GM12878 (cell line): ENCODE results near the gene PLGRKT.

Experiments used
- BRCA1 ChIP-seq: IDR thresholded peaks from 2 replicates; pipeline ENCODE4 v1.6.1; 2011; ENCODE audit warnings: low read depth, low read length, improper control_type of control experiment
- CTCF ChIP-seq, 3 experiments: IDR thresholded peaks in 2 of 3; conservative IDR thresholded peaks in 1 of 3; 2 replicates each; pipeline ENCODE4 v1.5.1; 2011; ENCODE audit warnings: low read depth in 3 of 3, low read length in 3 of 3, mild to moderate bottlenecking in 3 of 3, control low read depth in 2 of 3, moderate library complexity in 2 of 3, inconsistent platforms in 1 of 3, mixed read lengths in 1 of 3; ENCODE audit not compliant: control insufficient read depth in 2 of 3, insufficient read depth in 1 of 3; ENCODE audit errors: extremely low read depth in 1 of 3
- EZH2 ChIP-seq: IDR thresholded peaks from 2 replicates; pipeline ENCODE4 v1.6.1; 2012; ENCODE audit warnings: low read depth, mild to moderate bottlenecking, control low read depth, inconsistent platforms, low read length, borderline replicate concordance; ENCODE audit not compliant: control insufficient read depth
- JUNB ChIP-seq: IDR thresholded peaks from 2 replicates; pipeline ENCODE4 v1.6.1; 2016; ENCODE audit warnings: antibody characterized with exemption, mild to moderate bottlenecking
- KDM1A ChIP-seq: fragments of 200-600 bp; sonication (generic); IDR thresholded peaks from 2 replicates; pipeline ENCODE4 v1.6.1; 2016; ENCODE audit warnings: borderline replicate concordance
- MXI1 ChIP-seq: fragments of 150-350 bp; IDR thresholded peaks from 2 replicates; pipeline ENCODE4 v1.6.1; 2011; ENCODE audit warnings: low read depth, mild to moderate bottlenecking, inconsistent platforms, low read length, improper control_type of control experiment
- POLR2AphosphoS5 ChIP-seq: IDR thresholded peaks from 2 replicates; pipeline ENCODE4 v1.6.1; 2011; ENCODE audit warnings: mild to moderate bottlenecking, low read length, inconsistent platforms
- USF2 ChIP-seq: IDR thresholded peaks from 2 replicates; pipeline ENCODE4 v1.6.1; 2011; ENCODE audit warnings: low read depth, low read length, improper control_type of control experiment, borderline replicate concordance
- ZNF274 ChIP-seq: IDR thresholded peaks from one replicate; pipeline ENCODE4 v1.8.0; 2011; ENCODE audit not compliant: insufficient read length, insufficient read depth
- TF ChIP-seq, protein P1 (sequence below): IDR thresholded peaks from 2 replicates; pipeline ENCODE4 v1.6.1; 2012; ENCODE audit warnings: mild to moderate bottlenecking, low read depth, low read length

GRCh38 chr9:5402217-5402616 is 35.5 kb downstream of the PLGRKT start:
- TF ChIP-seq CTCF (IDR thresholded peaks at IDR 0.05 in 2 of 3, conservative IDR thresholded peaks at IDR 0.05 in 1 of 3; ENCODE audit: control insufficient read depth in 2 of 3, extremely low read depth in 1 of 3, insufficient read depth in 1 of 3, low read depth in 3 of 3, low read length in 3 of 3) (no peak), POLR2AphosphoS5 (no peak), BRCA1 (no peak), EZH2 (no peak), JUNB (no peak), ZNF274 (no peak), KDM1A (no peak), USF2 (no peak), MXI1 (no peak)
- TF ChIP-seq, protein P1, sequence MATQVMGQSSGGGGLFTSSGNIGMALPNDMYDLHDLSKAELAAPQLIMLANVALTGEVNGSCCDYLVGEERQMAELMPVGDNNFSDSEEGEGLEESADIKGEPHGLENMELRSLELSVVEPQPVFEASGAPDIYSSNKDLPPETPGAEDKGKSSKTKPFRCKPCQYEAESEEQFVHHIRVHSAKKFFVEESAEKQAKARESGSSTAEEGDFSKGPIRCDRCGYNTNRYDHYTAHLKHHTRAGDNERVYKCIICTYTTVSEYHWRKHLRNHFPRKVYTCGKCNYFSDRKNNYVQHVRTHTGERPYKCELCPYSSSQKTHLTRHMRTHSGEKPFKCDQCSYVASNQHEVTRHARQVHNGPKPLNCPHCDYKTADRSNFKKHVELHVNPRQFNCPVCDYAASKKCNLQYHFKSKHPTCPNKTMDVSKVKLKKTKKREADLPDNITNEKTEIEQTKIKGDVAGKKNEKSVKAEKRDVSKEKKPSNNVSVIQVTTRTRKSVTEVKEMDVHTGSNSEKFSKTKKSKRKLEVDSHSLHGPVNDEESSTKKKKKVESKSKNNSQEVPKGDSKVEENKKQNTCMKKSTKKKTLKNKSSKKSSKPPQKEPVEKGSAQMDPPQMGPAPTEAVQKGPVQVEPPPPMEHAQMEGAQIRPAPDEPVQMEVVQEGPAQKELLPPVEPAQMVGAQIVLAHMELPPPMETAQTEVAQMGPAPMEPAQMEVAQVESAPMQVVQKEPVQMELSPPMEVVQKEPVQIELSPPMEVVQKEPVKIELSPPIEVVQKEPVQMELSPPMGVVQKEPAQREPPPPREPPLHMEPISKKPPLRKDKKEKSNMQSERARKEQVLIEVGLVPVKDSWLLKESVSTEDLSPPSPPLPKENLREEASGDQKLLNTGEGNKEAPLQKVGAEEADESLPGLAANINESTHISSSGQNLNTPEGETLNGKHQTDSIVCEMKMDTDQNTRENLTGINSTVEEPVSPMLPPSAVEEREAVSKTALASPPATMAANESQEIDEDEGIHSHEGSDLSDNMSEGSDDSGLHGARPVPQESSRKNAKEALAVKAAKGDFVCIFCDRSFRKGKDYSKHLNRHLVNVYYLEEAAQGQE, result no peak
